ENCODE results near the gene ATXN10. TPM values are rescaled to one million over a fixed set of nuclear protein-coding genes. Genes with fewer than 3 reads are reported as not detected.

Gene ATXN10
- total RNA-seq, 1 experiment from 2014 or later: 135 TPM

- Histone ChIP-seq H3K27ac (ENCODE audit: low read depth, low read length) (no peak overlapping the region), H3K79me2 (ENCODE audit: insufficient read depth, low read length) (no peaks in the 10 kb centered on the region), H3K4me3 (replicated peaks in 1 of 2; ENCODE audit: low read depth in 1 of 2, low read length in 2 of 2) (no peak overlapping the region), H3K4me1 (ENCODE audit: control insufficient read depth in 1 of 2, insufficient read depth in 2 of 2, low read length in 2 of 2) (peaks cover 4 to 24% of the 10 kb centered on the region in 2 experiments), H3K9me2 (ENCODE audit: insufficient read depth) (no peaks in the 10 kb centered on the region), H3K9me3 (ENCODE audit: control insufficient read depth in 1 of 2, insufficient read depth in 1 of 2, low read depth in 1 of 2, low read length in 2 of 2) (no peaks in the 10 kb centered on the region), H4K20me1 (ENCODE audit: insufficient read depth) (no peaks in the 10 kb centered on the region), H2AFZ (ENCODE audit: low read depth, low read length, poor library complexity, severe bottlenecking) (no peak overlapping the region), H3K27me3 (ENCODE audit: insufficient read depth, low read length) (no peaks in the 10 kb centered on the region), H3K36me3 (ENCODE audit: control insufficient read depth in 1 of 2, insufficient read depth in 2 of 2, low read length in 2 of 2) (no peaks in the 10 kb centered on the region), H3K4me2 (ENCODE audit: low read length) (no peak overlapping the region), H3K9ac (ENCODE audit: low read length) (no peak overlapping the region)
- no peak for DNase-seq (ENCODE audit: low read depth, low spot score)
- CTCF ChIA-PET: no interaction called here
- no peak for ATAC-seq
- POLR2A ChIA-PET: no interaction called here
- no peak for TF ChIP-seq YY1 (IDR thresholded peaks at IDR 0.05; ENCODE audit: extremely low read depth, insufficient replicate concordance, low read depth, low read length)
- no peak for TF ChIP-seq FOSL1 (IDR thresholded peaks at IDR 0.05; ENCODE audit: low read depth)
- TF ChIP-seq EZH2 (IDR thresholded peaks at IDR 0.05): no peak
- TF ChIP-seq EZH2phosphoT487 (IDR thresholded peaks at IDR 0.05; ENCODE audit: borderline replicate concordance): no peak
- TF ChIP-seq CBX3 (IDR thresholded peaks at IDR 0.05; ENCODE audit: low read depth): no peak
- no peak for TF ChIP-seq SP1 (IDR thresholded peaks at IDR 0.05; ENCODE audit: low read depth)
- TF ChIP-seq ZFX (IDR thresholded peaks at IDR 0.05): no peak
- no peak for TF ChIP-seq ZBTB33 (IDR thresholded peaks at IDR 0.05; ENCODE audit: extremely low read depth, insufficient replicate concordance, low read length)
- TF ChIP-seq ZNF274 (IDR thresholded peaks at IDR 0.05; ENCODE audit: low read depth, low read length): no peak
- TF ChIP-seq JUND (IDR thresholded peaks at IDR 0.05): no peak
- TF ChIP-seq ATF3 (IDR thresholded peaks at IDR 0.05): no peak
- TF ChIP-seq TCF7L2 (IDR thresholded peaks at IDR 0.05; ENCODE audit: borderline replicate concordance, extremely low read depth, insufficient read depth, insufficient read length): no peak
- TF ChIP-seq SIN3A (IDR thresholded peaks at IDR 0.05; ENCODE audit: low read depth): no peak
- no peak for TF ChIP-seq POLR2A (IDR thresholded peaks at IDR 0.05; ENCODE audit: borderline replicate concordance, extremely low read depth, insufficient read depth, insufficient read length)
- TF ChIP-seq CTCF (IDR thresholded peaks at IDR 0.05 in 2 of 3, conservative IDR thresholded peaks at IDR 0.05 in 1 of 3; ENCODE audit: borderline replicate concordance in 1 of 3, insufficient read depth in 1 of 3, low read depth in 2 of 3, low read length in 2 of 3): no peak
- no peak for TF ChIP-seq REST (IDR thresholded peaks at IDR 0.05; ENCODE audit: low read depth)
- intact Hi-C loops (cut with micrococcal nuclease): no loop called here
- RAD21 ChIA-PET (ENCODE audit: low non-redundant PET in 1 of 2, low total read pairs in 2 of 2, uncharacterized antibody in 2 of 2, unreplicated experiment in 2 of 2): no interaction called here
- BruUV-seq (replicated peaks): no TSS peak
These were observed 212.8 kb downstream of the ATXN10 start for GRCh38 chr22:45884201-45885062.
